Activated naive CD4-positive, alpha-beta T cell treated with anti-CD3 and anti-CD28 coated beads, Interleukin-2, amount 10 ng/mL, durations not matched to agents 7 days and 5 days (primary cell): ENCODE data around the gene SLC22A9.
"Not testable (repeated sequence)": the region's sequence is repeated elsewhere in the genome, so short reads cannot be mapped to it uniquely, and the experiment has no call there.

Experiments
- CTCF ChIA-PET: fragments of 350-600 bp; sonication (Branson Sonifier 250); formaldehyde crosslinking; loops from one replicate; lab custom pipeline; 2021; ENCODE audit warnings: antibody characterized with exemption; lab: Charles Lee
- DNase-seq: peaks from one replicate; pipeline ENCODE4 v3.0.0-alpha.2; 2020
- H3K27ac Mint-ChIP-seq: one replicate; pipeline ENCODE4 v1.8.0; 2021; ENCODE audit warnings: mild to moderate bottlenecking, moderate library complexity, mixed read lengths
- H3K27me3 Mint-ChIP-seq: one replicate; pipeline ENCODE4 v1.8.0; 2021; ENCODE audit warnings: mild to moderate bottlenecking, mixed read lengths
- H3K36me3 Mint-ChIP-seq: one replicate; pipeline ENCODE4 v1.8.0; 2021; ENCODE audit warnings: mixed read lengths
- H3K4me1 Mint-ChIP-seq: one replicate; pipeline ENCODE4 v1.8.0; 2021; ENCODE audit warnings: mixed read lengths
- H3K4me3 Mint-ChIP-seq: one replicate; pipeline ENCODE4 v1.8.0; 2021; ENCODE audit warnings: mild to moderate bottlenecking, moderate library complexity, mixed read lengths
- H3K9me3 Mint-ChIP-seq: one replicate; pipeline ENCODE4 v1.8.0; 2021; ENCODE audit warnings: mixed read lengths

The SLC22A9 gene

DNA sequence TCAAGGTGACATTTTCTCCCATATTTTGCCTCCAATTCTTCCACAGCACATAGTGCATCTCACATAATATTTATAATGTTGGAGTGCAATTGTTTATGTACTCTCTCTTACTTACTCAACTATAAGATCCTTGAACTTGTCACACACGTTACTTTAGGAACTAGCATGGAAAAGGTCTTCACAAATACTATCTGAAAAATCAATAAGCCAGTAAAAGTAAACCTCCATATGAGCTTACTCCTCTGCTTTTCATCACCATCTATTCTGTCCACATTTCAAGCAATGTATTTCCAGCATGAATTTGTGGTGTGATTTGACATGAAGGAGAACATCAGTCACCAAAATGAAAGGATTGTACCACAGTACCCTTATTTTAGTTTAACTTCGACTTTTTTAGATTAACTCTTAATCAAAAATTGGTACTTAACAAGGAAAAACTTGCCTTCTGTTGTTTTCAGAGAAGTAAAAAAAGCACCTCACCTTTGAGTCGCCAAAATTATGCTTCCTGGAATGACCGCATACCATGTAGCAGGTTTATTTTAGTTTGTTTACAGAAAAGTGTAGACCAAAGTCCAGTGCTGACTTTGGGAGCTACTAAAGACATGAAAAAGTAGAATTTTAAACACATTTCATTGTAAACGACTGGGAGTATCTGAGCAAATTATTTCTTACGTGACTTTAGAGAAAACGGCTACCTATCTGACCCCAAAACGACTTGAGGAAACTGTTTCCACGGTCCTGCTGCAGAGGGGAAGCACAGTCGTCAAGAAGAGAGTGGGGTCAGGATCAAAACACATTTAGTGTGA, at the start of gene SLC22A9:
Gene SLC22A9 (plus strand): TSS at position 621 of the 806 bp plus-strand sequence. CDS start 272 bp downstream, outside the sequence.
- H3K9me3 Mint-ChIP-seq = no peaks in the 10 kb centered on the region
- no peaks in the 10 kb centered on the region for H3K36me3 Mint-ChIP-seq
- H3K4me3 Mint-ChIP-seq = no peak within 1 kb of the TSS
- H3K27me3 Mint-ChIP-seq = no peaks in the 10 kb centered on the region
- no peak for DNase-seq
- CTCF ChIA-PET = no interaction called here
- H3K4me1 Mint-ChIP-seq = no peaks in the 10 kb centered on the region
- H3K27ac Mint-ChIP-seq = no peak within 1 kb of the TSS

DNA sequence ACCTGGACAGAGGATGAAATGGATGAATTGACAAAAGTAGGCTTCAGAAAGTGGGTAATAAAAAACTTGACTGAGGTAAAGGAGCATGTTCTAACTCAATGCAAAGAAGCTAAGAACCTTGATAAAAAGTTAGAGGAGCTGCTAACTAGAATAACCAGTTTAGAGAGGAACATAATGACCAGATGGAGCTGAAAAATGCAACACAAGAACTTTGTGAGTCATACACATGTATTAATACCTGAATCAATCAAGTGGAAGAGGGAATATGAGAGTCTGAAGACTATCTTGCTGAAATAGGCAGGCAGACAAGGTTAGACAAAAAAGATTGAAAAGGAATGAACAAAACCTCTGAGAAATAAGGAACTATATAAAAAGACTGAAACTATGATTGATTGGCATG, 47.9 kb upstream of the SLC22A9 start:
- Mint-ChIP-seq H3K27ac (no peak overlapping the region), H3K4me3 (no peak overlapping the region), H3K4me1 (no peaks in the 10 kb centered on the region), H3K27me3 (peaks cover 4% of the 10 kb centered on the region), H3K36me3 (no peaks in the 10 kb centered on the region), H3K9me3 (peaks cover 4% of the 10 kb centered on the region)
- DNase-seq = no peak
- CTCF ChIA-PET = no interaction called here

DNA sequence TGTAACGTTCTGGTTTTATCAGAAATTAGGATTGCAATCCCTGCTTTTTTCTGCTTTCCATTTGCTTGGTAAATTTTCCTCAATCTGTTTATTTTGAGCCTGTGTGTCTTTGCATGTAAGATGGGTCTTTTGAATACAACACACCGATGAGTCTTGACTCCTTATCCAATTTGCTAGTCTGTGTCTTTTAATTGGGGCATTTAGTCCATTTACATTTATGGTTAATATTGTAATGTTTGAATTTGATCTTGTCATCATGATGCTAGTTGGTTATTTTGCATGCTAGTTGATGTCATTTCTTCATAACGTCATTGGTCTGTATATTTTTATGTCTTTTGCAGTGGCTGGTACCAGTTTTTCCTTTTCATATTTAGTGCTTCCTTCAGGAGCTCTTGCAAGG, 34.5 kb upstream of the SLC22A9 start:
- H3K36me3 Mint-ChIP-seq, H3K27ac Mint-ChIP-seq, H3K4me3 Mint-ChIP-seq, H3K9me3 Mint-ChIP-seq, H3K4me1 Mint-ChIP-seq, CTCF ChIA-PET, DNase-seq, H3K27me3 Mint-ChIP-seq: not testable (repeated sequence)

GRCh38 chr11:63337070-63337469, 32.5 kb upstream of the SLC22A9 start:
- no peak for DNase-seq
- peaks cover 6% of the 10 kb centered on the region for H3K27me3 Mint-ChIP-seq
- H3K36me3 Mint-ChIP-seq = no peaks in the 10 kb centered on the region
- no peak overlapping the region for H3K4me3 Mint-ChIP-seq
- CTCF ChIA-PET = no interaction called here
- no peak overlapping the region for H3K27ac Mint-ChIP-seq
- no peaks in the 10 kb centered on the region for H3K9me3 Mint-ChIP-seq
- H3K4me1 Mint-ChIP-seq = no peaks in the 10 kb centered on the region

GRCh38 chr11:63343130-63343529, 26.5 kb upstream of the SLC22A9 start:
- CTCF ChIA-PET = no interaction called here
- DNase-seq = no peak
- Mint-ChIP-seq H3K27ac (no peak overlapping the region), H3K36me3 (no peaks in the 10 kb centered on the region), H3K4me3 (no peak overlapping the region), H3K4me1 (no peaks in the 10 kb centered on the region), H3K27me3 (no peaks in the 10 kb centered on the region), H3K9me3 (no peaks in the 10 kb centered on the region)

DNA sequence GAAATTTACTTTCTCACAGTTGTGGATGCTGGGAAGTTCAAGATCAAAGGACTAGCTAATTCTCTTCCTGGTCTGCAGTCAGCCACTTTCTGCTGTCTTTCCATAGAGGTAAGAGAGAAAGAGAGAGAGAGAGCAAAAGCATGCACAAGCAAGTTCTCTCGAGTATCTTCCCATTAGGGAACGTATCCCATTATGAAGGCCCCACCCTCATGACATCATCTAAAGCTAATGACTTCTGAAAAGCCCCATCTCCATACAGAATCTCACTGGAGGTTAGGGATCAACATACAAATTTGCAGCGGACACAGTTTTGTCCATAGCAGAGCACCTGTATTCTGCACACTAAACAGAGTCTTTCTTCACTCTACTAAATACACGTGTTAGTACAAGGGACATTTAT, 17.4 kb upstream of the SLC22A9 start:
- H3K4me1 Mint-ChIP-seq = no peaks in the 10 kb centered on the region
- CTCF ChIA-PET = no interaction called here
- DNase-seq = no peak

GRCh38 chr11:63362196-63362793, 7.3 kb upstream of the SLC22A9 start:
- H3K9me3 Mint-ChIP-seq = no peaks in the 10 kb centered on the region
- CTCF ChIA-PET = no interaction called here
- no peaks in the 10 kb centered on the region for H3K36me3 Mint-ChIP-seq
- no peak overlapping the region for H3K4me3 Mint-ChIP-seq
- H3K27ac Mint-ChIP-seq = no peak overlapping the region
- H3K4me1 Mint-ChIP-seq = no peaks in the 10 kb centered on the region
- DNase-seq = no peak
- H3K27me3 Mint-ChIP-seq = peaks cover 3% of the 10 kb centered on the region

More for the DNA sequence above, 17.4 kb upstream of the SLC22A9 start:
- no peaks in the 10 kb centered on the region for H3K36me3 Mint-ChIP-seq
- no peaks in the 10 kb centered on the region for H3K27me3 Mint-ChIP-seq
- H3K27ac Mint-ChIP-seq = no peak overlapping the region
- no peak overlapping the region for H3K4me3 Mint-ChIP-seq
- H3K9me3 Mint-ChIP-seq = no peaks in the 10 kb centered on the region

GRCh38 chr11:63369971-63370588, 495 bp downstream of the SLC22A9 start:
- no peaks in the 10 kb centered on the region for H3K27me3 Mint-ChIP-seq
- no peak overlapping the region for H3K4me3 Mint-ChIP-seq
- CTCF ChIA-PET = no interaction called here

GRCh38 chr11:63371396-63371795, 1.8 kb downstream of the SLC22A9 start:
- no peak overlapping the region for H3K27ac Mint-ChIP-seq
- CTCF ChIA-PET = no interaction called here
- no peaks in the 10 kb centered on the region for H3K27me3 Mint-ChIP-seq
- H3K4me1 Mint-ChIP-seq = no peaks in the 10 kb centered on the region
- no peak overlapping the region for H3K4me3 Mint-ChIP-seq
- DNase-seq = no peak
- H3K36me3 Mint-ChIP-seq = no peaks in the 10 kb centered on the region
- no peaks in the 10 kb centered on the region for H3K9me3 Mint-ChIP-seq

More at GRCh38 chr11:63369971-63370588, 495 bp downstream of the SLC22A9 start:
- H3K27ac Mint-ChIP-seq = no peak overlapping the region
- H3K4me1 Mint-ChIP-seq = no peaks in the 10 kb centered on the region
- DNase-seq = no peak
- H3K9me3 Mint-ChIP-seq = no peaks in the 10 kb centered on the region
- H3K36me3 Mint-ChIP-seq = no peaks in the 10 kb centered on the region

- Mint-ChIP-seq H3K36me3 (no peaks in the 10 kb centered on the region), H3K4me1 (no peaks in the 10 kb centered on the region), H3K27me3 (peaks cover 8% of the 10 kb centered on the region), H3K4me3 (no peak overlapping the region), H3K27ac (no peak overlapping the region), H3K9me3 (no peaks in the 10 kb centered on the region)
- DNase-seq = no peak
- CTCF ChIA-PET = no interaction called here
Measured at GRCh38 chr11:63375434-63375833, 5.8 kb downstream of the SLC22A9 start.

DNA sequence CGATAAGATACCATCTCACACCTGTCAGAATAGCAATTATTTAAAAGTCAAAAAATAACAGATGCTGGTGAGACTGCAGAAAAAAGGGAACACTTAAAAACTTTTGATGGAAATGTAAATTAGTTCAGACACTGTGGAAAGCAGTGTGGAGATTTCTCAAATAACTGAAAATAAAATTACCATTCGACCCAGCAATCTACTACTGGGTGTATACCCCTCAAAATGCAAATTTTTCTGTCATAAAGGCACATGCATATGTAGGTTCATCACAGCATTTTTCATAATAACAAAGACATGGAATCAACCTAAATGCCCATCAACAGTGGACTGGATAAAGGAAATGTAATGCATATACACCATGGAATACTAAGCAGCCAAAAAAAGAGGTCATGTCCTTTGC, 10.5 kb downstream of the SLC22A9 start:
- Mint-ChIP-seq H3K4me1 (no peaks in the 10 kb centered on the region), H3K27me3 (peaks cover 8% of the 10 kb centered on the region), H3K36me3 (no peaks in the 10 kb centered on the region), H3K4me3 (no peak overlapping the region), H3K27ac (no peak overlapping the region), H3K9me3 (no peaks in the 10 kb centered on the region)
- CTCF ChIA-PET = no interaction called here
- no peak for DNase-seq

DNA sequence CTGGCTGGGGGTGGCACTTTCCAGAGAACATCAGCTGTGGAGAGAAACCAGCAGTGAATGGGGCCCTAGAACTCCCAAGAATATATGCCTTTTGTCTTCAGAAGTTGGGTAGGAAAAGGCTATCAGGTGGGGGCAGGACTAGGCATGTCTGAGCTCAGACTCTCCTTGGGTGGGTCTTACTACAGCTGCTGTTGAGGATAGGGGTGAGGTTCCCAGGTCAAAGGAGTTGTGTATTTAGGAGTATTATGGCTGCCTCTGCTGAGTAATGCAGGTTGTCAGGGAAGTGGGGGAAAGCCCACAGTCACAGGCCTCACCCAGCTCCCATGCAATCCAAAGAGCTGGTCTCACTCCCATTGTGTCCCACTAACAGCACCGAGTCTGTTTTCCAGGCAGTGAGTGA, 26.1 kb downstream of the SLC22A9 start:
- H3K4me3 Mint-ChIP-seq = no peak overlapping the region
- H3K4me1 Mint-ChIP-seq = no peaks in the 10 kb centered on the region
- no peaks in the 10 kb centered on the region for H3K36me3 Mint-ChIP-seq
- no peak for DNase-seq
- no peaks in the 10 kb centered on the region for H3K9me3 Mint-ChIP-seq
- no peak overlapping the region for H3K27ac Mint-ChIP-seq
- peaks cover 29% of the 10 kb centered on the region for H3K27me3 Mint-ChIP-seq
- CTCF ChIA-PET = no interaction called here

- CTCF ChIA-PET = no interaction called here
- Mint-ChIP-seq H3K4me1 (no peaks in the 10 kb centered on the region), H3K9me3 (no peaks in the 10 kb centered on the region), H3K36me3 (no peaks in the 10 kb centered on the region), H3K27me3 (peaks cover 7% of the 10 kb centered on the region), H3K4me3 (no peak overlapping the region), H3K27ac (no peak overlapping the region)
- DNase-seq = no peak
Measured at GRCh38 chr11:63404161-63404935, 34.8 kb downstream of the SLC22A9 start.

DNA sequence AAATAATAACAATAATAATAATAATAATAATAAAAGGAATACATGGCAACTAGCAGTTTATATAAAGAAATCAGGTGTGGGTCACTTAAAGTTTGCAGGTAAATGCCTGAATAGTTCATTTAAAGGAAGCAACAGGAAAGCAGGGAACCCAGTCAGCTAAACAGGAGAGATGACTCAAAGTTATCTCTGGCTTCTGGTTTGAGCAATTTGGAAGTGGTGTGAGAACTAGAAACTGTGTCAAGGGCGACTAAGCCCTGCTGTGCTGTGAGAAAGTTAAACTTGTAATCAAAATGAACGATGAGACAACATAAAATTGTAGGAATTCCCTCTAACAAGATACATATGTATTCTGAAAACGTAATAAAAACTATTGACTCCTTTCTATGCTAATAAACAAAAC, 35.5 kb downstream of the SLC22A9 start:
- Mint-ChIP-seq H3K9me3 (no peaks in the 10 kb centered on the region), H3K4me3 (no peak overlapping the region), H3K27me3 (peaks cover 11% of the 10 kb centered on the region), H3K4me1 (no peaks in the 10 kb centered on the region), H3K27ac (no peak overlapping the region), H3K36me3 (no peaks in the 10 kb centered on the region)
- no peak for DNase-seq
- CTCF ChIA-PET = no interaction called here
